Measurements from ENCODE around the gene SNX30. TPM values are rescaled to one million over a fixed set of nuclear protein-coding genes. Genes with fewer than 3 reads are reported as not detected.

SNX30 gene
- polyA plus RNA-seq, 1 donor: 22.4 TPM

GRCh38 chr9:112780450-112781036 lies 30.0 kb downstream of the SNX30 start:
- Histone ChIP-seq H3K9me3 (ENCODE audit: control insufficient read depth, low read depth, low read length) (no peaks in the 10 kb centered on the region), H3K4me1 (ENCODE audit: control insufficient read depth, insufficient read depth, low read length) (peaks cover 26% of the 10 kb centered on the region), H3K36me3 (ENCODE audit: control insufficient read depth, insufficient read depth, low read length) (no peaks in the 10 kb centered on the region), H3K4me3 (ENCODE audit: low read length) (no peak overlapping the region), H3K27ac (ENCODE audit: low read length) (no peak overlapping the region), H3K27me3 (ENCODE audit: control insufficient read depth, insufficient read depth, low read length) (no peaks in the 10 kb centered on the region)
- WGBS (ENCODE audit: insufficient coverage, low lambda C conversion rate): no CpG with 5 or more reads among the region's 6 CpGs
- DNase-seq: no peak

- DNase-seq: no peak
- H3K27me3 ChIP-seq (ENCODE audit: control insufficient read depth, insufficient read depth, low read length): no peaks in the 10 kb centered on the region
- no CpG with 5 or more reads among the region's 1 CpG for WGBS (ENCODE audit: insufficient coverage, low lambda C conversion rate)
- peaks cover 26% of the 10 kb centered on the region for H3K4me1 ChIP-seq (ENCODE audit: control insufficient read depth, insufficient read depth, low read length)
- no peaks in the 10 kb centered on the region for H3K36me3 ChIP-seq (ENCODE audit: control insufficient read depth, insufficient read depth, low read length)
- no peak overlapping the region for H3K27ac ChIP-seq (ENCODE audit: low read length)
- no peaks in the 10 kb centered on the region for H3K9me3 ChIP-seq (ENCODE audit: control insufficient read depth, low read depth, low read length)
- H3K4me3 ChIP-seq (ENCODE audit: low read length): no peak overlapping the region
These were observed 31.7 kb downstream of the SNX30 start for GRCh38 chr9:112782218-112782617.

GRCh38 chr9:112783551-112783954 lies 33.0 kb downstream of the SNX30 start:
- Histone ChIP-seq H3K27ac (ENCODE audit: low read length) (peak overlapping the region; percentile 72), H3K36me3 (ENCODE audit: control insufficient read depth, insufficient read depth, low read length) (no peaks in the 10 kb centered on the region), H3K9me3 (ENCODE audit: control insufficient read depth, low read depth, low read length) (no peaks in the 10 kb centered on the region), H3K27me3 (ENCODE audit: control insufficient read depth, insufficient read depth, low read length) (no peaks in the 10 kb centered on the region), H3K4me1 (ENCODE audit: control insufficient read depth, insufficient read depth, low read length) (peaks cover 26% of the 10 kb centered on the region), H3K4me3 (ENCODE audit: low read length) (no peak overlapping the region)
- peak; percentile 68 to 84 for DNase-seq
- no CpG with 5 or more reads among the region's 4 CpGs for WGBS (ENCODE audit: insufficient coverage, low lambda C conversion rate)

- H3K4me1 ChIP-seq (ENCODE audit: control insufficient read depth, insufficient read depth, low read length): peaks cover 26% of the 10 kb centered on the region
- 40% methylated on average over 4 of the region's 7 CpGs for WGBS (ENCODE audit: insufficient coverage, low lambda C conversion rate)
These were observed 33.6 kb downstream of the SNX30 start for GRCh38 chr9:112784020-112784785.

GRCh38 chr9:112785986-112786385 lies 35.4 kb downstream of the SNX30 start:
- no CpG with 5 or more reads among the region's 3 CpGs for WGBS (ENCODE audit: insufficient coverage, low lambda C conversion rate)
- Histone ChIP-seq H3K4me3 (ENCODE audit: low read length) (no peak overlapping the region), H3K27ac (ENCODE audit: low read length) (no peak overlapping the region), H3K27me3 (ENCODE audit: control insufficient read depth, insufficient read depth, low read length) (no peaks in the 10 kb centered on the region), H3K4me1 (ENCODE audit: control insufficient read depth, insufficient read depth, low read length) (peaks cover 28% of the 10 kb centered on the region), H3K9me3 (ENCODE audit: control insufficient read depth, low read depth, low read length) (no peaks in the 10 kb centered on the region), H3K36me3 (ENCODE audit: control insufficient read depth, insufficient read depth, low read length) (no peaks in the 10 kb centered on the region)
- DNase-seq: no peak

More at GRCh38 chr9:112784020-112784785, 33.6 kb downstream of the SNX30 start:
- no peaks in the 10 kb centered on the region for H3K36me3 ChIP-seq (ENCODE audit: control insufficient read depth, insufficient read depth, low read length)
- peak in 1 of 2 donors; percentile 57 for DNase-seq
- H3K27me3 ChIP-seq (ENCODE audit: control insufficient read depth, insufficient read depth, low read length): no peaks in the 10 kb centered on the region
- H3K4me3 ChIP-seq (ENCODE audit: low read length): no peak overlapping the region
- H3K9me3 ChIP-seq (ENCODE audit: control insufficient read depth, low read depth, low read length): no peaks in the 10 kb centered on the region
- peak overlapping the region; percentile 72 for H3K27ac ChIP-seq (ENCODE audit: low read length)

- no peaks in the 10 kb centered on the region for H3K27me3 ChIP-seq (ENCODE audit: control insufficient read depth, insufficient read depth, low read length)
- H3K4me1 ChIP-seq (ENCODE audit: control insufficient read depth, insufficient read depth, low read length): peaks cover 27% of the 10 kb centered on the region
- 50% methylated on average over 2 of the region's 9 CpGs for WGBS (ENCODE audit: insufficient coverage, low lambda C conversion rate)
- no peaks in the 10 kb centered on the region for H3K36me3 ChIP-seq (ENCODE audit: control insufficient read depth, insufficient read depth, low read length)
- H3K27ac ChIP-seq (ENCODE audit: low read length): no peak overlapping the region
- no peaks in the 10 kb centered on the region for H3K9me3 ChIP-seq (ENCODE audit: control insufficient read depth, low read depth, low read length)
- no peak overlapping the region for H3K4me3 ChIP-seq (ENCODE audit: low read length)
- DNase-seq: no peak
These were observed 36.4 kb downstream of the SNX30 start for GRCh38 chr9:112786829-112787520.

- Histone ChIP-seq H3K4me1 (ENCODE audit: control insufficient read depth, insufficient read depth, low read length) (peaks cover 18% of the 10 kb centered on the region), H3K27me3 (ENCODE audit: control insufficient read depth, insufficient read depth, low read length) (no peaks in the 10 kb centered on the region), H3K9me3 (ENCODE audit: control insufficient read depth, low read depth, low read length) (no peaks in the 10 kb centered on the region), H3K4me3 (ENCODE audit: low read length) (no peak overlapping the region), H3K36me3 (ENCODE audit: control insufficient read depth, insufficient read depth, low read length) (no peaks in the 10 kb centered on the region), H3K27ac (ENCODE audit: low read length) (no peak overlapping the region)
- no CpG with 5 or more reads among the region's 3 CpGs for WGBS (ENCODE audit: insufficient coverage, low lambda C conversion rate)
- DNase-seq: no peak
These were observed 37.4 kb downstream of the SNX30 start for GRCh38 chr9:112787978-112788377.

- DNase-seq: peak in 1 of 2 donors; percentile 25
- H3K36me3 ChIP-seq (ENCODE audit: control insufficient read depth, insufficient read depth, low read length): no peaks in the 10 kb centered on the region
- peaks cover 5% of the 10 kb centered on the region for H3K4me1 ChIP-seq (ENCODE audit: control insufficient read depth, insufficient read depth, low read length)
- no peaks in the 10 kb centered on the region for H3K9me3 ChIP-seq (ENCODE audit: control insufficient read depth, low read depth, low read length)
- H3K4me3 ChIP-seq (ENCODE audit: low read length): no peak overlapping the region
- H3K27me3 ChIP-seq (ENCODE audit: control insufficient read depth, insufficient read depth, low read length): no peaks in the 10 kb centered on the region
- WGBS (ENCODE audit: insufficient coverage, low lambda C conversion rate): no CpG with 5 or more reads among the region's 1 CpG
- H3K27ac ChIP-seq (ENCODE audit: low read length): peak overlapping the region; percentile 19
These were observed 38.9 kb downstream of the SNX30 start for GRCh38 chr9:112789473-112789872.

GRCh38 chr9:112789891-112790774 lies 39.6 kb downstream of the SNX30 start:
- DNase-seq: no peak
- Histone ChIP-seq H3K4me1 (ENCODE audit: control insufficient read depth, insufficient read depth, low read length) (peaks cover 2% of the 10 kb centered on the region), H3K36me3 (ENCODE audit: control insufficient read depth, insufficient read depth, low read length) (no peaks in the 10 kb centered on the region), H3K27me3 (ENCODE audit: control insufficient read depth, insufficient read depth, low read length) (no peaks in the 10 kb centered on the region), H3K27ac (ENCODE audit: low read length) (no peak overlapping the region), H3K9me3 (ENCODE audit: control insufficient read depth, low read depth, low read length) (no peaks in the 10 kb centered on the region), H3K4me3 (ENCODE audit: low read length) (no peak overlapping the region)
- 80% methylated on average over 1 of the region's 5 CpGs for WGBS (ENCODE audit: insufficient coverage, low lambda C conversion rate)

- peaks cover 2% of the 10 kb centered on the region for H3K4me1 ChIP-seq (ENCODE audit: control insufficient read depth, insufficient read depth, low read length)
These were observed 42.1 kb downstream of the SNX30 start for GRCh38 chr9:112792670-112793069.

More at GRCh38 chr9:112792670-112793069, 42.1 kb downstream of the SNX30 start:
- Histone ChIP-seq H3K36me3 (ENCODE audit: control insufficient read depth, insufficient read depth, low read length) (no peaks in the 10 kb centered on the region), H3K27me3 (ENCODE audit: control insufficient read depth, insufficient read depth, low read length) (no peaks in the 10 kb centered on the region), H3K27ac (ENCODE audit: low read length) (no peak overlapping the region), H3K9me3 (ENCODE audit: control insufficient read depth, low read depth, low read length) (no peaks in the 10 kb centered on the region), H3K4me3 (ENCODE audit: low read length) (no peak overlapping the region)
- DNase-seq: no peak
- no CpG with 5 or more reads among the region's 1 CpG for WGBS (ENCODE audit: insufficient coverage, low lambda C conversion rate)

Measured in large intestine (tissue), 3 donors.